Breast epithelium (tissue), 4 donors: ENCODE measurements around the gene HEPH. TPM values are rescaled to one million over a fixed set of nuclear protein-coding genes. Genes with fewer than 3 reads are reported as not detected.

Experiments
- DNase-seq, 2 donors: peaks; one replicate each; pipeline ENCODE4 v3.0.0-alpha.2; 2019; ENCODE audit warnings: low spot score in 2 of 2
- H3K27ac ChIP-seq, 2 donors: fragments of 200-600 bp; sonication (generic) in 1 of 2; one replicate each; pipeline ENCODE4 v1.5.1; 2016 to 2019; ENCODE audit warnings: mild to moderate bottlenecking in 1 of 2
- H3K27me3 ChIP-seq, 2 donors: fragments of 200-600 bp; sonication (generic) in 1 of 2; one replicate each; pipeline versions ENCODE4 v1.5.1 to v1.6.0; 2017 to 2019; ENCODE audit warnings: control low read depth in 1 of 2, mild to moderate bottlenecking in 1 of 2
- H3K36me3 ChIP-seq: fragments of 200-600 bp; one replicate; pipeline ENCODE4 v1.5.1; 2019
- H3K4me1 ChIP-seq, 2 donors: fragments of 200-600 bp; sonication (generic); one replicate each; pipeline ENCODE4 v1.5.1; 2016 to 2019; ENCODE audit warnings: control low read depth in 1 of 2
- H3K4me3 ChIP-seq, 3 donors: fragments of 200-600 bp; sonication (generic); 1 replicate in 2 of 3; 2 replicates in 1 of 3; pipeline ENCODE4 v1.5.1; 2016 to 2019; ENCODE audit warnings: mild to moderate bottlenecking in 3 of 3, moderate library complexity in 2 of 3
- H3K9me3 ChIP-seq, 2 donors: fragments of 200-600 bp; sonication (generic) in 1 of 2; one replicate each; pipeline ENCODE4 v1.5.1; 2016 to 2019; ENCODE audit warnings: control low read depth in 1 of 2
- POLR2A ChIP-seq: fragments of 450-650 bp; IDR thresholded peaks from one replicate; pipeline ENCODE4 v1.6.1; 2016; ENCODE audit warnings: antibody characterized with exemption, mild to moderate bottlenecking, moderate library complexity
- POLR2AphosphoS5 ChIP-seq, 3 donors: sonication (generic); formaldehyde crosslinking; IDR thresholded peaks; one replicate each; pipeline ENCODE4 v1.6.1; 2017; ENCODE audit warnings: antibody characterized with exemption in 3 of 3
- intact Hi-C: fragments of 100-400 bp; cut with DNase I; formaldehyde crosslinking; loops from one replicate; pipeline ENCODE4 v1.15.1; 2023; ENCODE audit warnings: low total_unique reads
- total RNA-seq, 3 donors: library from RNA; depleted of rRNA; stranded (reverse); fragments of >200 nt; gene quantifications; one replicate each; pipeline ENCODE4 v1.1.0, GENCODE V29; 2016
- TF ChIP-seq, protein P1 (sequence below), 3 donors: fragments of 450-650 bp; IDR thresholded peaks; one replicate each; pipeline ENCODE4 v1.5.1; 2016 to 2017; ENCODE audit warnings: antibody characterized with exemption in 3 of 3, mild to moderate bottlenecking in 3 of 3, moderate library complexity in 3 of 3

The HEPH gene
- total RNA-seq, 3 donors from 2014 or later, result 8.8 to 13.9 (median 11.1) TPM

DNA sequence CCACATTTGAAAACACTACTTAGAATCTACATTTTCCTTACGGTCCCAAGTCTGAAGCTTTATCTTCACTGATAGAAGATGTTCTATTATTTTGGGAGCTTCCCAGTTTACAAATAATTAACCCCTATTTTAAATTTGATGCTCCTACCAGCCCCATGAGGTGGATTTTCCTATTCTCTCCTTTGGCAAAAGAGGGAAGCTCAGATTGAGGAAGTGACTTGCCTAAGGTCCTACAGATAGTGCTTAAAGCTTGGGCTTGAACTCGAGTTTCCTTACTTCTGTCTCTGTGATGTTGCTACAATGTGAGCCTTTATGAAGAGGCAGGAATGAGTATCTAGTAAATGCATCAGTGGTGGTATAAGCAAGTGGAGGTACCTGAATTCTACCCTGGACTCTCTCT lies 27.5 kb downstream of the HEPH start:
- Histone ChIP-seq H3K27ac (no peak overlapping the region), H3K9me3 (no peaks in the 10 kb centered on the region), H3K27me3 (peaks cover 0 to 27% of the 10 kb centered on the region in 2 donors), H3K36me3 (no peaks in the 10 kb centered on the region), H3K4me3 (no peak overlapping the region), H3K4me1 (no peaks in the 10 kb centered on the region)
- no peak for DNase-seq
- TF ChIP-seq POLR2AphosphoS5 (IDR thresholded peaks at IDR 0.05) (no peak), POLR2A (no peak)
- TF ChIP-seq, protein P1, sequence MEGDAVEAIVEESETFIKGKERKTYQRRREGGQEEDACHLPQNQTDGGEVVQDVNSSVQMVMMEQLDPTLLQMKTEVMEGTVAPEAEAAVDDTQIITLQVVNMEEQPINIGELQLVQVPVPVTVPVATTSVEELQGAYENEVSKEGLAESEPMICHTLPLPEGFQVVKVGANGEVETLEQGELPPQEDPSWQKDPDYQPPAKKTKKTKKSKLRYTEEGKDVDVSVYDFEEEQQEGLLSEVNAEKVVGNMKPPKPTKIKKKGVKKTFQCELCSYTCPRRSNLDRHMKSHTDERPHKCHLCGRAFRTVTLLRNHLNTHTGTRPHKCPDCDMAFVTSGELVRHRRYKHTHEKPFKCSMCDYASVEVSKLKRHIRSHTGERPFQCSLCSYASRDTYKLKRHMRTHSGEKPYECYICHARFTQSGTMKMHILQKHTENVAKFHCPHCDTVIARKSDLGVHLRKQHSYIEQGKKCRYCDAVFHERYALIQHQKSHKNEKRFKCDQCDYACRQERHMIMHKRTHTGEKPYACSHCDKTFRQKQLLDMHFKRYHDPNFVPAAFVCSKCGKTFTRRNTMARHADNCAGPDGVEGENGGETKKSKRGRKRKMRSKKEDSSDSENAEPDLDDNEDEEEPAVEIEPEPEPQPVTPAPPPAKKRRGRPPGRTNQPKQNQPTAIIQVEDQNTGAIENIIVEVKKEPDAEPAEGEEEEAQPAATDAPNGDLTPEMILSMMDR (IDR thresholded peaks at IDR 0.05), result no peak
- intact Hi-C loops, result no loop called here

DNA sequence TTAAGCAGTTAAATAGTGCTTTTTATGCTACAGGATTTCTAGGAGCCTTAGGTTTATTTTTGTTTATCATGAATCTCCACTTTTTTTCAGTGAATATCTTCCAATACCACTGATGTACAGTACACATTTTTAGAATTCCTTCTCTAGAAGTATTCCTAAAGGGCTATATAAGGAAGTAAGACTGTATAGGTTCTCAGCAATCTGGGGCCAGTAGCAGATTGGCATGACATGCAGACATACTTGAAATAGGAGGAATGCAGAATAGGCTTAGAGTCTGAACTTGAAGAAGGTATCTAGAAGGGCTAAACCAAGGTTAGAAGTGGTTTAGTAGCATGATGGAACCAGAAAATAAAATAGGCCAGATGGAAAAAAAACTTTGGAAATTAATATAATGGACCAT lies 29.8 kb downstream of the HEPH start:
- Histone ChIP-seq H3K4me1 (no peaks in the 10 kb centered on the region), H3K9me3 (no peaks in the 10 kb centered on the region), H3K27ac (no peak overlapping the region), H3K4me3 (no peak overlapping the region), H3K36me3 (no peaks in the 10 kb centered on the region), H3K27me3 (peaks cover 0 to 28% of the 10 kb centered on the region in 2 donors)
- no peak for DNase-seq
- intact Hi-C loops, result no loop called here
- TF ChIP-seq POLR2A (no peak), POLR2AphosphoS5 (IDR thresholded peaks at IDR 0.05) (no peak)
- TF ChIP-seq, protein P1 (IDR thresholded peaks at IDR 0.05), result no peak

DNA sequence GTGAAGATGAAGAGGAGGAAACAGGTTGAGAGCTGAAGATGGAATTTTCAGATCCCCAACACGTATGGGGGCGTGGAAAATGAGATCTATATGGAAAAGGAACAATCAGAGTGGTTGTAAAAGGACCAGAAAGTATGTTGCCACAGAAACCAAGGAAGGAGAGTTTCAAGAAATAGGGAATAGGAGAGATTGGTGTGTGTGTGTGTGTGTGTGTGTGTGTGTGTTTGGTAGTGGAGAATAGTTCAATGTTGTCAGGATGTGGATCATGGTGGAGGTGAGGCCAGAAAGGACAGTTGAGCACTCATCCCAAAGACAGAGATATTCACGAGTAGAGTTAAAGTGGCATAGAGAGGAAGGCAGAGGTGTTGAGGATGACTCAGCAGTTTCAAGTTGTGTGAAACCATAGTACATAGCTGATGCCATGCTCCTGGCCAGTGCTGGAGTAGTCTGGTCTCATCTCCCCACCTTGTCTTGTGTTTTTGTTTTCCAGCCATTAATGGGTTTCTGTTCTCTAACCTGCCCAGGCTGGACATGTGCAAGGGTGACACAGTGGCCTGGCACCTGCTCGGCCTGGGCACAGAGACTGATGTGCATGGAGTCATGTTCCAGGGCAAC lies 36.1 kb downstream of the HEPH start:
- intact Hi-C loops, result no loop called here
- Histone ChIP-seq H3K27me3 (peaks cover 0 to 20% of the 10 kb centered on the region in 2 donors), H3K9me3 (no peaks in the 10 kb centered on the region), H3K4me1 (no peaks in the 10 kb centered on the region), H3K27ac (no peak overlapping the region), H3K36me3 (no peaks in the 10 kb centered on the region), H3K4me3 (no peak overlapping the region)
- DNase-seq, result no peak
- no peak for TF ChIP-seq POLR2A
- TF ChIP-seq POLR2AphosphoS5 (IDR thresholded peaks at IDR 0.05), result no peak

DNA sequence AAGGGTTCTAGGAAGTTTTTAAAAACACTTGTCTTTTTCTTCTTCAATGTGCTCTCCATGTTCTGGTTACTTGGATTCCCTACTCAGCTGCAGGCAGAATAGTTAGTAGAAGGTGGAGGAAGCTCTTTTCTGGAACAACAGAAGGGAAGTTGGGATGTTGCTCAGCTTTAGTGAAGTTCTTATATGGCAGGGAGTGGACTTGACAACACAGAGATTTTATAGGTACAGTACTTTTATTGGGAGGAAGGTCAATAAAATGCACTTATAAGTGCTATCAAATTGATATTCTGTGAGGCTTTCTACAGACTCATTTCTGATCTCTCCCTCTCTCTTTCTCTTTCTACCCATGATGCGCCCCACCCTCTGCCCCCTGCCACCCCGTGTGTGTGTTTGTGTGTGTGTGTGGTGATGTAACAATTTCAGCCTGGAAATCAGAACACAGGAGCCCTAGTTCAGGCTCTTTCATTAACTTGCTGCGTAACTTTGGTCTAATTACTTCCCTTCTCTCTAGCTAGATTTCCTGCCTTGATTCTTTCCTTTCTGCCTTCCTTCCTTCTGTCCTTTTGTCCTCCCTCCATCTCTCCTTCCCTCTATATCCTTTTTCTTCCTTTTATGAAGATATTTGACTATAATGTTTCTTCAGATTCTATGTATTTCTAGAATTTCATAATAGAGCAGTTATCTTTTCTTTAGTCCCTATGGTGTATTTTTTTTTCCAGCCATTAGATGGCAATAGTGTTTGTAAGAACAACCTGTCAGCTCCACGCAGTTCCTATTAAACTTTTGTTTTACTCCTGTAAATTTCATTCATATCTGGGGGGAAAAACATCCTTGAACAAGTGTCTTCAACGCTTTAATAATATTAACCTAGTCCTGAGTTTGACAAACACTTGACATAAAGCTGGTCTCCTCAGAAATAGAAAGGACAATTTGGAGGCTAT lies 37.1 kb downstream of the HEPH start:
- intact Hi-C loops, result no loop called here
- peaks cover 0 to 20% of the 10 kb centered on the region in 2 donors for H3K27me3 ChIP-seq
- H3K4me1 ChIP-seq, result no peaks in the 10 kb centered on the region
- no peak for TF ChIP-seq POLR2A
- TF ChIP-seq, protein P1 (IDR thresholded peaks at IDR 0.05), result peak in 1 of 3 donors; percentile 20
- no peaks in the 10 kb centered on the region for H3K9me3 ChIP-seq
- H3K4me3 ChIP-seq, result no peak overlapping the region
- no peaks in the 10 kb centered on the region for H3K36me3 ChIP-seq
- H3K27ac ChIP-seq, result no peak overlapping the region
- DNase-seq, result no peak

DNA sequence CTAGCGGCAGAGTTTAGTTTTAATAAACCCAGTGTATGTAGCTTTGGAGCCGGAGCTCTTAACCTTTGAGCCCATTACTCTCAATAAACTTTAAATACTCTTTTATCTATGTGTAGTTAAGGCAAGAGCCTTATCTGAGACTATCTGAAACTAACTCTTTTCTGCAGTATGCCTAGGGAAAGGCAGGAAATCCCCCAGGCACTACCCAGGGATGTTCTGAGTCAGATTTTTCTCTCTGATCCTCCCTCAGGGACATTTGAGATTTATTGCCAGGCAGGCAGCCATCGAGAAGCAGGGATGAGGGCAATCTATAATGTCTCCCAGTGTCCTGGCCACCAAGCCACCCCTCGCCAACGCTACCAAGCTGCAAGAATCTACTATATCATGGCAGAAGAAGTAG lies 39.1 kb downstream of the HEPH start:
- Histone ChIP-seq H3K36me3 (no peaks in the 10 kb centered on the region), H3K27me3 (peaks cover 0 to 20% of the 10 kb centered on the region in 2 donors), H3K27ac (no peak overlapping the region), H3K9me3 (no peaks in the 10 kb centered on the region), H3K4me3 (no peak overlapping the region), H3K4me1 (no peaks in the 10 kb centered on the region)
- DNase-seq, result no peak
- TF ChIP-seq POLR2A, result no peak
- TF ChIP-seq POLR2AphosphoS5 (IDR thresholded peaks at IDR 0.05), result no peak
- TF ChIP-seq, protein P1 (IDR thresholded peaks at IDR 0.05), result no peak
- intact Hi-C loops, result no loop called here
